HL-60/S4 treated with phorbol 12-myristate 13-acetate at 8.2 ng/mL for 4 days and 3 days (cell line): ENCODE data around the gene ANKRD60.

Source experiments
- in situ Hi-C: fragments of 300-500 bp; cut with MboI; formaldehyde crosslinking; loops from 2 replicates; pipeline ENCODE4 v1.15.0; 2022; ENCODE audit warnings: low sequenced_read_pairs

ANKRD60 gene

DNA sequence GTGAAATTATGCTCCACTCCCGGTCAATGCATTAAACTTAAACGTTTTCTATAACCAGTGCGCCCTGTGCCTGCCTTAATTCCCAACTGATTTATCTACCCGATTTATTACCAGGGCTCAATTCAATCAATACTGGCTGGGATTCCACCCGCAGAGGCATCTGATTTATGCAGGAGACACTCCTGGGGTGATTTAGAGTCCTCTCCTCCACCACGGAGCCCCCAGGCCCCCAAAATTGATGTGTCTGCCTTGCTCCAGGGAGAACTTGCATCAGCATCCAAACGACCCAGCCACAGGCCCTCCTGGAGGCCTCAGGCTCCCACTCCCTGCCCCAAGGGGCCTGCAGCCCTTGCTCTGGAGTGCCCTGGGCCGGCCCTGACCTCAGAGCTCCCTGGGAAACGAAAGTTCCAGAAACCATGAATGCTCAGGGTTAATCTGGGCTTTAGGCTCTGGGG lies 29.5 kb downstream of the ANKRD60 start:
- in situ Hi-C loops, result loop anchor here (25.0 kb wide), 1 partner anchor 612 kb away; no protein-coding TSS in a partner anchor

DNA sequence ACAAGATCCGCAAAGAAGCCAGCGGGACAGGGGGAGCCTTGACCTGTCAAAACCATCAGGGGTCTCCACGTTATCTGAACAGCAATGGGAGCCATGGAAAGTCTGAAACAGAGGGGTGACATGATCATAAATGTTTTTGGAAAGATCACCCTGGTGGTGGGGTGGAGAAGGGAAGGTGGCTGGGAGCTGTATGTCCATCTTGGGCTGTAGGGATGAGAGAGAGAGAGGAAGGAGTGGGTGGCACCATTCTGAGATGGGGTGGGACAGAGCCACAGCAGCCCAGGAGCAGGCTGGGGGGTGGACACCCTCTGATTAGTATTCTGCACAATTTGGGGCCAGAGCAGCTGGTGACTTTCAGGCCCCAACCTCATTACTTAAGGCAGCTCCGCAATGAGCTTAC lies 30.1 kb downstream of the ANKRD60 start:
- in situ Hi-C loops, result loop anchor here (25.0 kb wide), 1 partner anchor 611 kb away; no protein-coding TSS in a partner anchor

DNA sequence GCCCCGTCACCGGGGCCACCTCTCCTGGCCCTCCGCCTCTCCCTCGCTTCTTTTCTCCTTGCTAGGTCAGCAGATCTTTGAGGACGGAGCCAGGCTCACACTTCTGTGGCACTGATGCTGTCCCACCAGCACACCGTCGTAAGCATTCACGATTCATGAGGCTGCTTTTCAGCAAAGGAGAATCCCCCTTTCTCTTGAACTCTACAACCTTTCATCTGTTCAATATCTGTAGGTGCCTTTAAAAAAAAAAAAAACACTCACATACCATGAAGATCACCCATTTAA lies 31.3 kb downstream of the ANKRD60 start:
- in situ Hi-C loops, result loop anchor here (25.0 kb wide), 1 partner anchor 610 kb away; no protein-coding TSS in a partner anchor

DNA sequence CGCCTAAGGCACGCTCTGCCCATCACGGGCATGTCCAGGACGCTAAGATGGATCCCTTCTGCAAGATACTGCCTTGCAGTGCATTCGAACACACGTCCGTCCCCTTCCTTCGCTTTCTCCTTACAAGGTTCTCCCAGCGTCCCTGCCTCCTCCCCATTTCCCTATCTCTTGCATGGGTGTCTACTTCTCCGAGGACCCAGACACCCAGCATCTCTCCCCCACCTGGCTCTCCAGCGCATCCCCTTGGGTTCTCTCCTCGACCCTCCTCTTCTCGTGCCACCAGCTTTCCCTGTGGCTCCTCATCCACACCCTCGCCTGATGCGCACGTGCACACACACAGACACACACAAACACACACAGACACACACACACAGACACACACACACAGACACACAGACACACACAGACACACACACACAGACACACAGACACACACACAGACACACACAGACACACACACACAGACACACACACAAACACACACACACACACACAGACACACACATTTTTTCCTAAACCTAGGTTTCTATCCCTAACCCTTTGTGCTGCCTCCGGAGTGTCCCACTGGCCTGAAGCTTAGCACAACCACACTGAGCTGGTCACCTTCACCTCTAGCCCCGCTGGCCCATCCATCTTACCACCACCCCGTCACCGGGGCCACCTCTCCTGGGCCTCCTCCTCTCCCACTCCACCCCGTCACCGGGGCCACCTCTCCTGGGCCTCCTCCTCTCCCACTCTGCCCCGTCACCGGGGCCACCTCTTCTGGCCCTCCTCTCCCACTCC lies 31.9 kb downstream of the ANKRD60 start:
- in situ Hi-C loops, result loop anchor here (25.0 kb wide), 1 partner anchor 609 kb away; no protein-coding TSS in a partner anchor

DNA sequence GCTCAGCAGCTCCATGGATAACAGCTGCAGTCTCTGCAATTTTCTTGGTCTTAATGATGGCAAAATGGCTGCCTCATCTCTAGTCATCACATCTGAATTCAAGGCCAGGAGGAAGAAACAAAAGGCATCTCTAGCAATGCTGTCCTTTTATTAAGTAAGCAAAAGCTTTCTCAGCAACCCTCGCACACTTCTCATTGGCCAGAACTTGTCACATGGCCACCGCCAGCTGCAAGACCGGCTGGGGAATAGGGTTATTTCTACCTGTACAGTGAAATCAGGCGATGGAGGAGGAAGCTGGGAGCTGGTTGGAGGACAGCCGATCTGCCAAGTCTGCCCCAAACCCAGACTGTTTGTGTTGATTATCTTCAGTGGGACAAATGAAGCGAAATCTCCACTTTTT lies 33.4 kb downstream of the ANKRD60 start:
- in situ Hi-C loops, result loop anchor here (25.0 kb wide), 1 partner anchor 608 kb away; no protein-coding TSS in a partner anchor

DNA sequence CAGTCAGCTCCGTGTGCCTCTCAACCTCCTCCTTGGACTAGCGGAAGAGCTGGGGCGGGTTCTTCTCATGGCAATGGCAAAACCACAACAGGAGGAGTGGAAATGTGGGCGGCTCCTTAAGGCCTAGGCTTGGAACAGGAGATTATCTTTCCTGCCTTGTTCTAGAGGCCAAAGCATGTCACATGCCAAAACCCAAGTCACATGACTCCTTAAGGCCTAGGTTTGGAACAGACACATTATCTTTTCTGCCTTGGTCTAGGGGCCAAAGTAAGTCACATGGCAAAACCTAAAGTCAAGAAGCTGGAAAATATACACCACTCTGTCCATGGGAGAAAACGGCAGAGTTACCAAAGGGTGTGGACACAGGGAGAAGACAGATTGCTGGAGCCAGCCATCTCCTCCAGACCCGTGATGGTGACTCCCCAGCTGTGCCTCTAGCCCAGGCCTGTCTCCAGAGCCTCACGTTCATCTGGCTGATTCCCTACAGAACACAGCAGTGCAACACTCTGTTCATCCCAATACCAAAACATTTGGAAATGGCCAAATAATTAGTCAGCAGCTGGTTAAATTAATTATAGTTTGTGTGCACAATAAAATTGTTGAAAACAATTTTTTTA lies 34.2 kb downstream of the ANKRD60 start:
- in situ Hi-C loops, result loop anchor here (25.0 kb wide), 1 partner anchor 607 kb away; no protein-coding TSS in a partner anchor

DNA sequence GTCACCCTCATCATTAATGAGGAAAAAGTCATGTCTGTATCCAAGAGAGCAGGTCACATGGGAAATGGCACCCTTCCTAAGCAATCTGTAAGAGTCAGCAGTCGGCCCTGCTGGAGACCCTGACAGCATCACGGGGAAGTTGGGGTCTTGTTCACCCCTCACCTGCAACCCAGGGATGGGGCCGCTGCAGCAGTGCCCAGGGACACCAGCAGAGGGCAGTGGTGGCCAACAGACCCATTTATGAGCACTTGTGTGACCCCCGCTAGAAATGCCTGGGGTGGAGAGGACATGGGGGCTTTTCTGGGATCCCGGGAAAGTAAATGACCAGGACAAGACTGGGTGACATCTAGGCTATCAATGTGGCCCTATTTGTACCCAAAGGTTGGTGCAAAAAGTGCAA lies 35.9 kb downstream of the ANKRD60 start:
- in situ Hi-C loops, result loop anchor here (25.0 kb wide), 1 partner anchor 605 kb away; no protein-coding TSS in a partner anchor

DNA sequence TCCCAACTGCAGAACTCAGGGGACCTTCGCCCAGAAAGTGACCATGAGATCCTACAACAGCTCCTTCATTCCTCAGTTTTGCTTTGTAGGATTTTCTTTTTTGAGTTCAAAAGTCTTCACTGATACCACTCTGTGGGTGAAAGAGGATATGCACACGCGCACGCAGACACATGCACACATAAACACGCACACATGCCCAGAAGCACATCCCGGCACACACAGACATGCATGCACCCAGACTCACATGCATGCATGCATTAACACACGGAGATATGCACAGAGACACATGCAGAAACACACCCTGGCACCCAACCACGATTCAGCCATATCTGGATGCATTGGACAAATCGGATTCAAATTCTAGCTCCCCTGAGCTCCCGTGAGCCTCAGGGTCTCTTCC lies 36.4 kb downstream of the ANKRD60 start:
- in situ Hi-C loops, result loop anchor here (25.0 kb wide), 1 partner anchor 605 kb away; no protein-coding TSS in a partner anchor

DNA sequence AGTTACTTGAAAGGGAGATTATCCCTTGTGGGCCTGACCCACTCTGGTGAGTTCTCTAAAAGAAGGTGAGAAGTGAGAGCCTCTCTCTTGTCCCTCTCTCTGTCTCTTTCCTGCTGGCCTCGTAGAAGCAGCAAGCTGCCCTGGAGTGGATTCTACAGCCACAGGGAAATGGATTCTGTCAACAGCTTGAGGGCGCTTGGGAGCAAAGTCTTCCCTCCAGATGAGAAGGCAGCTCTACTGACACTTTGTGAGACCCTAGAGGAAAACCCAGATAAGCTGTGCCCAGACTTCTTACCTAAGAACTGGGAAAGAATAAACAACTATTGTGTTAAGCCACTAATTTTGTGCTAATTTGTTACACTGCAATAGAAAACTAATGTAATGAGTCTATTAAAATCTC lies 39.9 kb downstream of the ANKRD60 start:
- in situ Hi-C loops, result loop anchor here (25.0 kb wide), 1 partner anchor 601 kb away; no protein-coding TSS in a partner anchor

DNA sequence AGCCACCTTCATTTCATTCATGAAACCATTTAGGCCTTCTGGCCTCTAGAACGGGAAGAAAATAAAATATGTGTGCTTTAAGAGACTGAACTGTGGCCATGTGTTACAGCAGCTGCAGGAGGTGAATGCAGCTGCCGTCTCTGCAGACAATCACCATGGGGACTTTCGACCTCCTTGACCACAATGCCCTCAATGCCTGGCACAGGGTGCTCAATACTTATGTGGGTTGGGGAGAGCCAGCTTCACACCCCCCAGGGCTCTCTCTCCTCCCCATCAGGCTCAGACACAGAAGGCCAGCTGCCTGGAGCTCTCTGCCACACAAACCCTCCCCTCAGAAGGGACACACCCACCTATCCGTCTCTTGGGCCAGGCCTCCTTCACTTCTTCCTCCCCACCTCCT lies 43.5 kb downstream of the ANKRD60 start:
- in situ Hi-C loops, result loop anchor here (25.0 kb wide), 1 partner anchor 598 kb away; no protein-coding TSS in a partner anchor

DNA sequence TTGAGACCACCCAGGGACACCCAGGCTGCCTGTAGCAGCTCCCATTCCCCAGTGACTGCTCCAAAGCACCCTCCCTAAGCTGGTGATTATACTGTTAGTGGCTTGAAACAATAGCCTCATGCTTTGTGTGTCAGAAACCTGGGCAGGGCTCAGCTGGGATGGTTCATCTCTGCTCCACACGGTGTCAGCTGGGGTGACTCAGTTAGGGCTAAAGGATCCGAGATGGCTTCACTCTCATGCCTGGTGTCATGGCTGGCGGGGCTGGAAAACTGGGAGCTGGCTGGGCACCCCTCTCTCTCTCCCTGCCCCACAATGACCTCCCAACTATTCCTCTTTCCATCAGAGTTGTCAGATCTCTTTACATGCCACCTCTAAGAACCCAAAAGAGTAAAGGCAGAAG lies 44.4 kb downstream of the ANKRD60 start:
- in situ Hi-C loops, result loop anchor here (25.0 kb wide), 1 partner anchor 597 kb away; no protein-coding TSS in a partner anchor

DNA sequence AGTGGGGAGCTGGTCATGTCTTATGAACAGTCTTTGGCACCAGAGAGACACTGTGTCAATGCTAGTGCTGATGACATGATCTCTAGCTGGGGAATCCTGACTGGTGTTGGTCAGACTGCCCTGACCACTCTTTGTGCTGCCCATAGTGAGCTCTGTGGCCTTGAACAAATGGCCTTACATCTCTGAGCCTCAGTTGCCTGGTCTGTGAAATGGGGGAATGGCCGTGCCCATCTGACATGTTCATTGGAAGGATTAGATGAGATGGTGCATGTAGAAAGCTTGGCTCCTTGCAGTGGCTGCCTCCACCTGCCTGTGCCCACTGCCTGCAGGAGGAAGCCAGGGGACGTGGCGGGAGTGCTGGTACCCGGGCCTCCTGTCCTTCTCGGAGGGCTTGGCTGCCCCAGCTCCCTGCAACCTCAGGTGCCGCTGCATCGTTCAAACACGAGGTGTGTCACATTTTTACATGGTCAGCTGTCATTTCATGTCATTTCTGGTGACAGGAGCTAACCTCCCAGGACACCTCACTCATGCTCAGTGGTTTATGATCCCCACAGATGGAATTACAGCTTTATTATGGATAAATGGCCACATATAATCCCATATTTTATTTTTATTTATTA lies 45.8 kb downstream of the ANKRD60 start:
- in situ Hi-C loops, result loop anchor here (25.0 kb wide), 1 partner anchor 595 kb away; no protein-coding TSS in a partner anchor

DNA sequence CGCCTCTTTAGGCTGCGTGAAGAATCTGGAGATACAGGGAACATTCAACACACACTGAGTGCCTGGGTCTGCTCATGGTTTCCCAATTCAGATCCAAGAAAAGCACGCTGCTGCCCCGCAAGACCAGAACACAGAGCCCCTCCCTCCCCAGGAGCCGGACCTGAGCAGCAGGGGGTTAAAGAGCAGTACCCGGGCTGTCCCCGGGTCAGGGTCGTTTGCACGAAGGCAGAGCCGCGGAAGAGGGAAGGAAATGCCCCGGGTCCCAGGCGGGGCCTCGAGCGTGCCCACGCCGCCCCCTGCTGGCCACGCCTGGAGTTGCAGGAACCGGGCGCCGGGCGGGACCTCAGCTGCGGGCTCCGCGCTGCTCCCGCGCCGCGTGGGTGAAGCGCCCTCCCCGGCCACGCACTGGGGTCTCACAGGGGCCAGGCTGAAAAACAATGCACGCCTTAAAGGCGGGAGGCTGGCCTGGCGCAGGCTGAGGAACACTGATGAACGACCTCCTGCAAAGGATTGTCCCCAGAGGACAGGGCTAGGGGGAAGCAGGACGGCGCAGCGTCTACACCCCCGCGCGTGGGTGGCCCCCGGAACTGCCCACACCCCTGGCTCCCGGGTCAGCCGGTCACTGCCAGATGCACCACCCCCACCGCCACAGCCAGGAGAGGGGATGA lies 48.9 kb downstream of the ANKRD60 start:
- in situ Hi-C loops, result loop anchor here (25.0 kb wide), 1 partner anchor 592 kb away; no protein-coding TSS in a partner anchor

DNA sequence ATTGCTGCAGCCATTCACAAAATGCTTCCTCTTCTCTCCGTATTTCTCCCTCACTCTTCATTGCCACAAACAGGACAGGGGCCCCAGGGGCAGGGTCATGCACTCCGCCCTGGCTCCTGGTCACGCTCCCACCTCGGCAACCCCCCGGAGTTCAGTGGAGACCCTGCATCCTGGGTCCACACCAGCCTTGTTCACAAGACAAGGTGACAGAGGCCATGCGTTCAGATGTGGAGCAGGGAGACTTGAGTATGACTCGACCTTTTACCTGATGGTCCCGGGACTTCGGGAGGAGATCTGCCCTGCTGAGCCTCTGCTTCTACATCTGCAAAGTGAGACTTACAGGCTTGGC lies 49.4 kb downstream of the ANKRD60 start:
- in situ Hi-C loops, result loop anchor here (25.0 kb wide), 1 partner anchor 592 kb away; no protein-coding TSS in a partner anchor

DNA sequence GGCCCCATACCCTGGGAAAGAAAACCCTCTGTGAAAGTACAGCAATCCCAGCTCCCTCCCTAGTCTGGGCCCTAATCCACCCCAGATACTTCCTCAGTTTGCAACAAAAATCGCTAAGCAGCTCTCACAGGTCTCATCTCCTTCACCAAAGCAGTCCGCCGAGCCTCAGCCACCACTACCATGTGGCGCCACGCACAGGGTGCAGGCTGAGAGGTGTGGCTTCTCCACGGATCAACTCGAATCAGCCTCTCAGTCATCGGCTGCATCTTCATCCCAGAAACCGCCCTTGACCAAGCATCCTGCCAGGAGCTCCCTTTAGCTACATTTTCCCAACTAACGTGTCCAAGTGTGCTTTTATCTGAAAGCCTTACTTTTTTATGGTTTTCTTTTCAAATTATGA lies 50.7 kb downstream of the ANKRD60 start:
- in situ Hi-C loops, result loop anchor here (25.0 kb wide), 1 partner anchor 590 kb away; no protein-coding TSS in a partner anchor

DNA sequence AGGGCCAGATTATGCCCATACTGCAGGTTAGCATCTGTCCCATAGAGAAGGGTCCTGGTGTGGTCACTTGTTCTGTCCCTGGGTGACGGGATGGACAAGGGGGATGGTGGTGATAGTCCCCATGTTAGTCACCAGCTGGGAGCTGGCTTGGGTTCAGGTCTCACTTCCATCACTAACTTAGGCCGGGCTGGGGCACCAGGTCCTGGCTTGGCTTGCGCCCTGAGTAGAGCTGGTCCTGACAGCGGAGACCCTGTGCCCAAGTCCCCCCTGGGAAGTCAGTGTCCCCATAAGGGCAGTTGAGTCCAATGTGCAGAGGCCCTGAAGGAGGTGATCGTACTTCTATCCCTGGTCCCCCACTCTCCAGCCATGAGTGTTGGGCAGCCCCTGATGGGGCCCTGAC lies 52.6 kb downstream of the ANKRD60 start:
- in situ Hi-C loops, result loop anchor here (25.0 kb wide), 1 partner anchor 589 kb away; no protein-coding TSS in a partner anchor

DNA sequence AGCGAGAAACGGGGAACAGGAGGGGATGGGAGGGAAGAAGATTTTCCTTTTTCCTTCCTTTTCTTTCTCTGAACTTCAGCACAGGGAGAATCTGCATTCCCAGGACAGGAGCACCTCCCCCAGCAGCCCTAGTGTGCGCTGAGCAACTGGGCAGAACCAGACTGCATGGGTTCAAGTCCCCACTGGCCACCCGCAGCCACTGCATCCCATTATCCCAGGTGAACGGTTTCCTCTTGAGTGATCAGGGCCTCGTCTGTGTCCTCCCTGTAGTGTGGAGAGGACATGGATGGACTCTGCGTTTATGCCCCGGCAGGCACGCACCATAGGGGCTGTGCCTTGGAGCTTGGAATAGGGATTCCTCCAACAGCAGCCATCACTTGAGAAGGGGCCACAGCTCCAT lies 53.0 kb downstream of the ANKRD60 start:
- in situ Hi-C loops, result loop anchor here (25.0 kb wide), 1 partner anchor 588 kb away; no protein-coding TSS in a partner anchor

DNA sequence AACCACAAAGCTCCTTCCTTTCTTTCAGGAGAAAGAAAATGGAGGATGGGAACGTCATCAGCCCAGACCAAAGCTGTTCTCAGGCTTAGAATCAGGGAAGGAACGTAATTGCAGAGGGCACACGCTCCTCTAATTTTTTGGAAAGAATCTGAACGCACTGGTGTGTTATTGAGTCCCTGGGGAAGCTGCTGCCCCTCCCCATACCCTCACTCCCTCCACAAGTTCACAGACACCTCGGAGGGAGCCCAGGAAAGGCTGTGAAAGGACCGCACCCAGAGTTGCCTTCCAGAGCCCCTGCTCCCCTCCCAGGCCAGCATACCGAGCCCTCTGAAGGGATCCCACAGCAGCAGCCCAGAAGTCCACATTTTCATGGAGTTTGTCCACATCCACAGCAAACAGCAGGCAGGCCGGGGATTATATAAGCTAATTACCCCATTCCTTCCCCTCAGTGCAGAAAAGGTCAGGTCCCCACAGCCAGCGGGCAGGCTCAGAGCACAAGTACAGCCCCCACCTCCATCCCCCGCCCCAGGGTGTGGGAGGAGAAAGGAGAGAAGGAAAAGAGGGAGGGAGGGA lies 53.7 kb downstream of the ANKRD60 start:
- in situ Hi-C loops, result loop anchor here (25.0 kb wide), 1 partner anchor 587 kb away; no protein-coding TSS in a partner anchor

DNA sequence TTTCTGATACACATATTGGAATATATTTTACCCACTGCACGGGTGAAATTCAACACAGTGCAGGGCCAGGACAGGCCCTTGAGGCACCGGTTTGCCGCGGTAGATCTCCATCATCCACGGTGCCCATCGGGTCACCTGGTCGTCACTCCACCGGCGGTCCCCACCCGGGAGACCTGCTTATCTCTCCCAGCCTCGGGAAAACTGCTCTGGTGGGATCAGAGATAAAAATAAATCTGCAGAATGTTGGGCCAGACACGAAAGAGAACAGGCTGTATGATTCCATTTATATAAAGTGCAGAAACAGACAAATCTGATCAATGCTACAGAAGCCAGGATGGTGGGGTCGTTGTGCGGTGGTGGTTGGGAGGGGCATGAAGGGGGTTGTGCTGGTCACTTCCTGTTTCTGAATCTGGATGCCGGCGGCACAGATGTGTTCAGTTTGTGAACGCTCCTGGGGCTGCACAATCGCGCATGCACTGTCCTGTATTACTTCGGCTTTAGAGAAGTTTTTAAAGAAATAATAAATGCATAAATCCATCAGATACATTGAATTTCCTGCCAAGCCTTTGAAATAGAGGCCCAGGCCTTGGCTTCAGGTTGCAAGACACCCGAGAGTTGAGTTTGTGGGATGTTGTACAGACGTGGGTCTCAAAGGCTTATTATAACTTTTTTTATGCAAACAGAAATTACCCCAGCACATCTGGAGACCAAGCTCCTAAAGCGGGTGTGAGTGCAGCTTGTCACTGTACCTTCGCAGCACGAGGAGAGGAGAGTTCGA lies 54.3 kb downstream of the ANKRD60 start:
- in situ Hi-C loops, result no loop called here
